GM21528 (cell line): ENCODE data around the gene DNAJC7.

Experiments
- ATAC-seq: cut with Tn5 transposase; IDR thresholded peaks from one replicate; pipeline ENCODE4 v1.9.1; 2021; ENCODE audit warnings: mild to moderate bottlenecking, moderate library complexity; ENCODE audit not compliant: unreplicated experiment, low FRiP score

The DNAJC7 gene, protein sequence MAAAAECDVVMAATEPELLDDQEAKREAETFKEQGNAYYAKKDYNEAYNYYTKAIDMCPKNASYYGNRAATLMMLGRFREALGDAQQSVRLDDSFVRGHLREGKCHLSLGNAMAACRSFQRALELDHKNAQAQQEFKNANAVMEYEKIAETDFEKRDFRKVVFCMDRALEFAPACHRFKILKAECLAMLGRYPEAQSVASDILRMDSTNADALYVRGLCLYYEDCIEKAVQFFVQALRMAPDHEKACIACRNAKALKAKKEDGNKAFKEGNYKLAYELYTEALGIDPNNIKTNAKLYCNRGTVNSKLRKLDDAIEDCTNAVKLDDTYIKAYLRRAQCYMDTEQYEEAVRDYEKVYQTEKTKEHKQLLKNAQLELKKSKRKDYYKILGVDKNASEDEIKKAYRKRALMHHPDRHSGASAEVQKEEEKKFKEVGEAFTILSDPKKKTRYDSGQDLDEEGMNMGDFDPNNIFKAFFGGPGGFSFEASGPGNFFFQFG

DNA sequence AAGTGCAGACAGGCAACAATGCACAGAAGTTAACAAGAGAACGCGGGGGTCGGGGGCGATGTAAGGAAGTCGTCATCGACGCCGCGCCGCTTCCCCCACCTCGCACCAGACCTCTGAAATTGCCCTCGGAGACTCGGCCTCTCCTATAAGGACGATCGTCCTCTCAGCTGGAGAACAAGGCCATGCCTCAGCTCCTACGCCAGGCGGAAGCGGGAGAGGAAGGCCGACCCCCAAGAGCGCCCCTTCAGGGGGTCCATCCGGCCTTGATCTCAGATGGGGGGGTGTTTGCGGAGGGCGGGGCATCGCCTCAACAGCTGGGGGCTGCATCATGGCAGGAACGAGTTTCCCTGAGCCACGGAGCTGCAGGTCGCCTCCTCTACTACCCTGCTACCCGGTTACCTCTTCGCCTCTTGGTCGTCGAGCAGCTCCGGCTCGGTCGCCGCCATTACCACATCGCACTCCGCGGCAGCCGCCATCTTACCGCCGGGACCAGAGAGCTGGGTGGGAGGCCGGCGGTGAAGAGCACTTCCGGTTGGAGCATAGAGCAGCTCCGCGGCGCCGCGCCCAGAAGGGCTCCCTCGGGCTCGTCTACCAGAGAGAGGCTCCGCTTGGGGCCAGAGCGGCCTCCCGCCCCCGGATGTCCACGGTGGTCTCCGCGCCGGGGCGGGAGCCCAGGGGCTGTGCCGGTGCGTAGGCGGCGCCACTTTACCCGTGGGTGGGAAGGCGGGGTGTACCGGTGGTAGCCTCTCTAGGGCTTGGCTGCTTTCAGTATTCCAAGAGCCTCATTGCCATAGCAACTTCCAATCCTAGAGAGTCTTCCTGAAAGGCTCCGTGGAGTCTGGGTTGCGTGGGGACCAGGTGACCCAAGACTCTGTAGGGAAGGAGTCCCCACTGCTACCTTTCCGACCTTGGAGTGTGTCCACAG lies at the start of gene DNAJC7:
Gene DNAJC7 (minus strand): TSS at position 499 of the 925 bp plus-strand sequence. CDS start 23 bp downstream, at position 476.
- ATAC-seq: peak; percentile 70

DNA sequence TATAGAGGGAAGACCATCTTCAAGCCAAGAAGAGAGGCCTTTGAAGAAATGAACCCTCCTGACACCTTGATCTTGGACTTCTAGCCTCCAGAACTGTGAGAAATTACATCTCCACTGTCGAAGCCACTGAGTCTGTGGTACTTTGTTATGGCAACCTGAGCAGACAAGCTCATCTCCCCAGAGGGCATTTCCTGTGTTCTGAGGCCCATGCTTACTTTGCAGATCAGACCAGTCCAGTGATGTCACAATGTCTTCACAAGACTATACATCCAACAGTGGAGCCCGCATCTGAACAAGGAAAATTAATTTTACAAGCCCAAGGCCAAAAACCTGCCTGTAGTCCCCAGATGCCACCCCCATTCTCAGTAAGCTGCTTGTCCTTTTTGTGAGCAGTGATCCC lies 48.0 kb upstream of the DNAJC7 start:
- ATAC-seq: no peak

DNA sequence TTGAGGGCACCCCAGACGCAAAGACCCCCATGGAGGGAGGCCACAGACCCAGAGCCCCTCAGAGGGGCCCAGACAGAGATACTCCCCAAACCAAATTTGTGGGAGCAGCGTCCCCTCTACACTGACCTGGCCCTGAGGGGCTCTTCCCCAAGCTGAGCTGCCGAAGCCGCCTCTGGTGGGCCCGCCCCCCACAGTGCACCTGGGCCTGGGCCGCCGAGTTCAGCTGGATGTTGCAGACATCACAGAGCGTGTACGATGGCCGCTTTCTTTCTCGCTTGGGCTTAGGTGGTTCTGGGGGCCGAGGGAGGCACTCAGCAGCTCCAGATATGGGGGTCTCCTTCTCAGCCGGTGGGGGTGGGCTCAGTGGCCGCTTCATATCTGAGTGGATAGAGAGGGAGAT lies 45.4 kb upstream of the DNAJC7 start:
- no peak for ATAC-seq

DNA sequence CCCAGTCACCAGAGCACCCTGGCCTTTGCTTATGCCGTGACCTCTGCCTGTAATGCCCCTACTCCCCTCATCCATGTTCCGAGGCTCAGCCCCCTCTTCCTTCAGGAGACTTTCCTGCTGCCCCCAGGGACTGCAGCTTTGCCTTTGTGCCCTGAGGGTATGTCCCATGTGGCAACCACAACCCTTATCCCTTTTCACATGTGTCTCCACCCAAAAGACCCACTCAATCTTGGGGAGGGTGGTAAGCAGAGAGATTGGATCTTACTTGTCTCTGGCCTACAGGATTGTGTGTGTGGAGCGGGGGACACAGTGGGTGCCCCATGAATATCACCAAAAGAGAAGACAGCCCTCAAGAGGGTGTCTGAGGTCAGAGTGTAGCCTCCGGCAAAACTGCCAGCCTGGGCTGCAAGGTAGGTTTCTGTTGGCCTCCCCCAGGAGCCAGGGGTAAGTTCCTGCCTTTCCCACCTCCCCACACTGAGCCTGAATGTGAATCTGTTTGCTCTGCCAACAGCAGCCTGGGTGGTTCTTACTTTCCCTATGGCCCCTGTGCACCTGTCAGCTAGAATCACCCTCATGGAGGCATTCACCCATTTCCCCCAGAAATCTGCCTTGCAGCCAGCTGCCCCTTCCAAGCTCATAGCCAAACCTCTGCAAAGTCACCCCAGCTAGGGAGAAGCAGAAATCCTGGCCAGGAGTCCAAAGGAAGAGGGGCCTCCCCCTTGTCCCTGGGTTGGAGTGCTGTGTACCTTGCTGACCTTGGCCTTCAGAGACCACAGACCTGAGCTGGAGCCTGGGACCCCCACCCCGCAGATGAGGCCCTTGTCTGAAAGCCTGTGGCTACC lies 44.6 kb upstream of the DNAJC7 start:
- ATAC-seq: no peak

DNA sequence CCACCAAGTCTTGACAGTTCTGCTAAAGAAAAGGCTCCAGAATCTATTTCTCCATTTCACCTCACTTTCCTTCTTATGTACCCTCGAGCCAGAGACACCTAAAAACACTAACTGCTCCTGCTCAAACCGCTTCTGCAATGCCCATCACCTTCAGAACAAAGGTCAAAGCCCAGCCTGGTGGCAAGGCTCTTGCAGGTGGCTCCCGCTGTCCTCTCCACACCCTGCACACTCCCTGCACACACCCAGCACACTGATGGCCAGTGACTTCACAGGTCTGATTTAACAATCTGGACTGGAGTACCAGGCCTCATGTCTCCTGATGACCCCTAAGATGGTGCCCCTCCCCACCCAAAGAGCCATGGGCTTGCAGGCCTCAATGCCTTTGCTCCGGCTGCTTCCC lies 43.0 kb upstream of the DNAJC7 start:
- ATAC-seq: no peak

- no peak for ATAC-seq
These were observed 42.6 kb upstream of the DNAJC7 start for GRCh38 chr17:42059815-42060214.

DNA sequence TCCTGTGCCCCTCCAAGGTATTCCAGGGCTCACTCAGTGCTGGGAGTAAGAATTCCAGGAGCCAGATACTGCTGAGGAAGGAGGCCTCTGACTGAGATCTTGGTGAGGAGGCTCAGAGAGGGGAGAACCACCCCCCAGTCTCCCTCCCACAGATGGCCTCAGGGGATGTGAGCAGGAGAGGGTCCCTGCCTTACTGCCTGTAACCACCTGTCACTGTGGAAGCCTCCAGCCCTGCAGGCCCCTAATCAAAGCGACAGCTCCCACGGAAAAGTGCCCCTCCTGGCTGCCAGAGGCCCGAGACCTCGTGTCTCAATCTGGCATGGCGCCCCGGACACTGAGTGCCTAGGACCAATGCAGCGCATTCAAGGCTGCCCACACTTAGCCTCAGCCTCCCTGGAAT lies 40.8 kb upstream of the DNAJC7 start:
- ATAC-seq: no peak

GRCh38 chr17:42056635-42057034 lies 39.4 kb upstream of the DNAJC7 start:
- no peak for ATAC-seq

- ATAC-seq: no peak
These were observed 38.3 kb upstream of the DNAJC7 start for GRCh38 chr17:42055496-42055895.

- ATAC-seq: no peak
These were observed 37.8 kb upstream of the DNAJC7 start for GRCh38 chr17:42055027-42055426.

DNA sequence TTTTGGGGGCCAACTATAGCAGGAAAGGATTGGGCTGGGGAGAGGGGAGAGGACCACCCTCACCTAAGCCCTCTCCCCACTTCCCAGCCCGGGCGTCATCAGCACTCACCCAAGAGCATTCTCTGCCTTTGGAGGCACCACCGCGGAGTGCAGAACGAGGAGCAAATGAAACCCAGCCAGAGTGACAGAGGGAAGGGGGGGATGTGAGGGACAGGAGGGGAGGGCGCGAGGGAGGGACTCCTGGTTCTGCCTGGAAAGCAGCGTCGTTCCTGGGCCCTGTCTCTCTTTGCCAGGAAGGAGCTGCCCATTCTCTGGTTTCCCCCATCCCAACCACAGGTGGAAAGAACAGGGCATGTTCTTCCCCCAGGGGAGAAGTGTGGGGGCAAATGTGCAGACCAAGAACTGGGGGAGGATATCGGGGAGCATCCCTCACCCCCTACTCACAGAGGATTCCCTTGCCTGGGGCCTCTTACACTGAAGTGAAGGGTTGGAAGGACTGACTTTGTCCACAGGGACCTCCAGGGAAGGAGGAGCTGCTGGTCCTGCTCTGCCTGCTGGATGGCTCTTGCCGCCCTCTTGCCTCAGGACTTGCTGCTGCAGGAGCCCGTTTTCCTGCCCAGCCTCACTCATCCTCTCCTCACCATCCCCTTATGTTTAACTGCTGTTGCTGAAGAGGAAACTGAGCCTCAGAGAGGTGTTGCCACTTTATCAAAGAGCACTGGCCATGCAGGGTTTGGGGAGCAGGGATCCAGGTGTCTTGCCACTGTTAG lies 36.7 kb upstream of the DNAJC7 start:
- ATAC-seq: no peak

- ATAC-seq: no peak
These were observed 35.2 kb upstream of the DNAJC7 start for GRCh38 chr17:42052346-42052877.

DNA sequence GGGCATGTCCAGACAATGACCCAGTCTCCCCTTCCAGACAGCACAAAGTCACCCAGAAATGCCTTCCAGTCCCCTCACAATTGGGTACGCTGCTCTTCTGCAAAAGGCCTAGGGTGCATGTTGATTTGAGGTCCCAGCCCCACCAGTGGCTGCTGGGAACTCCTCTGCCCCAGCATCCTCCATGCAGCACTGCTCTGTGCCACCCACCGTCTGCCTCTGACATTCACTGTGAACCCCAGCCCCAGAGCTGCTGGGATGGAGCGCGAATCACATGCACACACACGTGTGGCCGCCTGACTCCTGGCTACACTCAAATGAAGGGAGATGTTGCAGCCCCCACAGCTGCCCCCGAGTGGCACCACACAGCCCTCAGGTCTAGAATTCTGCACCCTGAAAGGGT lies 34.4 kb upstream of the DNAJC7 start:
- ATAC-seq: no peak

GRCh38 chr17:42051013-42051400 lies 33.8 kb upstream of the DNAJC7 start:
- ATAC-seq: no peak

- no peak for ATAC-seq
These were observed 33.3 kb upstream of the DNAJC7 start, which contains the start of gene C17orf113 for GRCh38 chr17:42050393-42051012. TSS of gene C17orf113 (minus strand) at chr17:42050601. CDS start at chr17:42043376, 7,225 bp downstream.

DNA sequence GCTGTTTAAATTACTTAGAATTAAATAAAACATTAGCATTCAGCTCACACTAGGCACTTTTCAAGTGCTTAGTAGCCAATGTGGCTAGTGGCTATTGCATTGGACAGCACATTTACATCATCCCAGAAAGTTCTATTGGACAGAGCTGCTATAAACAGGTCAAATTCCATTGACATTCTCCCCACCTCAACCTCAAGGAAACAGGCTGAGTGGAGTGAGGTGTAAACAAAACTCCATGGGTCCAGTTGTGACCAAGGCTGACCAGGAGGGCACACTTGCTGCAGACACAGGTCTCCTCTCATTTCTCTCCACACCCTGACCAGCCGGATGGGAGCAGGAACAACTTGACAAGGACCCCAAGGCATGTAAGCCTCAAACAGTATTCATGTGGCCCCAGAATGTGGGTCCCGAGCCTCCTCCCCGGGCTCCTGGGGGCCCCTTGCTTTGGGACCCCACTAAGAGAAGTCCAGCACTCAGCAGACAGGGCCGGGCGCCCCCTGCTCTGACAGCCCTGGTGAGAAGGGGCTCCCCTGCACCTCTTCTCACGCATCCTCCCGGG lies 32.7 kb upstream of the DNAJC7 start:
- no peak for ATAC-seq

GRCh38 chr17:42047343-42047742 lies 30.1 kb upstream of the DNAJC7 start:
- no peak for ATAC-seq

DNA sequence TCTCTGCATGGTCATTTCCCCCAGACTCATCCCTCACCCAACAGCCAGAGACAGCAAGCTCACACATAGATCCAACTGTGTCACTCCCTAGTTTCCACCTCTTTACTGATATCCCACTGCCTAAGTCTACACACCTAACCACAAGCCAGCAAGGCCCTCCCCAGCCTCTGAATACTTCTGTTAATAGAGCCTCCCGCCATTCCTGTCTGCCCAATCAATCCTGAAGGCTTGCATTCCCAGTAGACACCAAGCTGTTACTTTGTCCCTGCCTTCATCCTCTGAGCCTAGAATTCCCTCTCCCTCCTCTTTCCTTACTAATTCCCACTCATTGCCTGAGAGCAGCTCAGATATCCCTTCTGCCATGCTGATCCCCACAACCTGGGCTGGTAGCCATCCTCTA lies 28.5 kb upstream of the DNAJC7 start:
- no peak for ATAC-seq
